ENCODE results near the gene COX4I2.

GRCh38 chr20:31674895-31675827 is 37.4 kb downstream of the COX4I2 start:
- TF ChIP-seq CTCF (IDR thresholded peaks at IDR 0.05) (no peak), POLR2A (IDR thresholded peaks at IDR 0.05) (no peak)

Data from breast epithelium (tissue), 3 donors.